H1 (cell line): ENCODE results near the gene KCNC3. TPM values are rescaled to one million over a fixed set of nuclear protein-coding genes. Genes with fewer than 3 reads are reported as not detected.

Source experiments
- CBX8 ChIP-seq: fragments of 300-800, 300-1000 bp; sonication (generic); IDR thresholded peaks from 2 replicates; pipeline ENCODE4 v1.7.1; 2016; ENCODE audit warnings: low read depth, low read length, borderline replicate concordance
- CHD2 ChIP-seq: IDR thresholded peaks from 2 replicates; pipeline ENCODE4 v1.6.1; 2012; ENCODE audit warnings: low read length, improper control_type of control experiment
- HDAC6 ChIP-seq: IDR thresholded peaks from one replicate; pipeline ENCODE4 v1.7.1; 2012; ENCODE audit warnings: low read depth, mild to moderate bottlenecking, inconsistent platforms, low read length, moderate library complexity
- polyA plus RNA-seq, 7 experiments: library from polyadenylated mRNA; depleted of rRNA in 3 of 7; stranded (reverse) in 5 of 7; unstranded in 2 of 7; fragments of >200 nt in 5 of 7; fragments of 200-250 nt in 2 of 7; gene quantifications; 1 replicate in 5 of 7; 2 replicates in 1 of 7; 4 replicates in 1 of 7; pipeline versions ENCODE4 v1.2.1 to v1.2.3, GENCODE V29; 2011 to 2013; ENCODE audit warnings: missing spikeins in 2 of 7, mixed read lengths in 2 of 7
- total RNA-seq: library from RNA; stranded (reverse); fragmentation: NEBNext Ultra II Directional; extraction: Animal tissue kit (Norgen Biotek cat#: 25700); gene quantifications from 2 replicates; pipeline ENCODE4 v1.2.1, GENCODE V29; 2021

Gene KCNC3
- total and polyA plus RNA-seq, 2 of the 8 experiments (the other 6 are each of a cell fraction or from before 2014, with no cell fraction given), result 3.9 to 7.2 TPM

DNA sequence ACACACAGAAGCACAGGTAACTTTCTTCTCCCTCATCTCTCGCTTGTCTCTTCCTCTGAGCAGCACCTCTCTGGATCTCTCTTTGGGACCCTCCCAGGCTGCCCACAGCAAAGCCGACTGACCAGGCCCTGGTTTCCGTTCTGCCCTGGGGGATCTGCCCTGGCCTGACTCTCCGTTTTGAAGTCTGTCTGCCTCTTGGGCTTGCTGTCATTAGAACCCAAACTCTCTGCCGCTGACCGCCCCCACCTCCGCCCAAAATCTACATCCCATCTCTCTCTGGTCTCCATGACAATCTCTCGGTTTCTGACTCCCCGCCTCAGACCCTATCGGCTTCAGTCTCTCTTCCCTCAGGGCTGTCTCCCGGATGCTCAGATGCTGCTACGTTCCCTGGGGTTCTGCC lies 6.9 kb downstream of the KCNC3 start (continued):
- TF ChIP-seq HDAC6 (no peak), CBX8 (no peak), CHD2 (no peak)
